Breast epithelium (tissue), 3 donors: Measurements from ENCODE around the gene RBM22.

Source experiments
- POLR2A ChIP-seq: fragments of 450-650 bp; IDR thresholded peaks from one replicate; pipeline ENCODE4 v1.6.1; 2016; ENCODE audit warnings: antibody characterized with exemption, mild to moderate bottlenecking, moderate library complexity
- TF ChIP-seq, protein P1 (sequence below), 3 donors: fragments of 450-650 bp; IDR thresholded peaks; one replicate each; pipeline ENCODE4 v1.5.1; 2016 to 2017; ENCODE audit warnings: antibody characterized with exemption in 3 of 3, mild to moderate bottlenecking in 3 of 3, moderate library complexity in 3 of 3

DNA sequence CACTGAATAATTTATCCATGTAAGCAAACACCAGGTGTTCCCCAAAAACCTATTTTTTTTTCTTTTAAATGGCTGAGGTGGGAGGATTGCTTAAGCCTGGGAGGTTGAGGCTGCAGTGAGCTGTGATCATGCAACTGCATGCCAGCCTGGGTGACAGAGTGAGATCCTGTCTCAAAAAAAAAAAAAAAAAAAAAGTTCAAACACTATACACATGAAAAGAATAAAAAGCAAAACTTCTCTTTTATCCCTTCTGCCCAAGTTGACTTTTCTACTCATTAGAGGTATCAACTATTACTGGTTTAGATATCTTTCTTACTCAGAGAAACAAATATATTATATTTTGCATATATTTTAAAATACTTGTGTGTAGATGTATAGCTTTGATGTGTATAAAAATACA is 40.1 kb upstream of the RBM22 start:
- TF ChIP-seq, protein P1, sequence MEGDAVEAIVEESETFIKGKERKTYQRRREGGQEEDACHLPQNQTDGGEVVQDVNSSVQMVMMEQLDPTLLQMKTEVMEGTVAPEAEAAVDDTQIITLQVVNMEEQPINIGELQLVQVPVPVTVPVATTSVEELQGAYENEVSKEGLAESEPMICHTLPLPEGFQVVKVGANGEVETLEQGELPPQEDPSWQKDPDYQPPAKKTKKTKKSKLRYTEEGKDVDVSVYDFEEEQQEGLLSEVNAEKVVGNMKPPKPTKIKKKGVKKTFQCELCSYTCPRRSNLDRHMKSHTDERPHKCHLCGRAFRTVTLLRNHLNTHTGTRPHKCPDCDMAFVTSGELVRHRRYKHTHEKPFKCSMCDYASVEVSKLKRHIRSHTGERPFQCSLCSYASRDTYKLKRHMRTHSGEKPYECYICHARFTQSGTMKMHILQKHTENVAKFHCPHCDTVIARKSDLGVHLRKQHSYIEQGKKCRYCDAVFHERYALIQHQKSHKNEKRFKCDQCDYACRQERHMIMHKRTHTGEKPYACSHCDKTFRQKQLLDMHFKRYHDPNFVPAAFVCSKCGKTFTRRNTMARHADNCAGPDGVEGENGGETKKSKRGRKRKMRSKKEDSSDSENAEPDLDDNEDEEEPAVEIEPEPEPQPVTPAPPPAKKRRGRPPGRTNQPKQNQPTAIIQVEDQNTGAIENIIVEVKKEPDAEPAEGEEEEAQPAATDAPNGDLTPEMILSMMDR (IDR thresholded peaks at IDR 0.05) = no peak
- TF ChIP-seq POLR2A = no peak
